ENCODE data around the gene OR2T10. TPM values are rescaled to one million over a fixed set of nuclear protein-coding genes. Genes with fewer than 3 reads are reported as not detected.

OR2T10 gene
- total and polyA plus RNA-seq, 2 experiments from 2014 or later = not detected

DNA sequence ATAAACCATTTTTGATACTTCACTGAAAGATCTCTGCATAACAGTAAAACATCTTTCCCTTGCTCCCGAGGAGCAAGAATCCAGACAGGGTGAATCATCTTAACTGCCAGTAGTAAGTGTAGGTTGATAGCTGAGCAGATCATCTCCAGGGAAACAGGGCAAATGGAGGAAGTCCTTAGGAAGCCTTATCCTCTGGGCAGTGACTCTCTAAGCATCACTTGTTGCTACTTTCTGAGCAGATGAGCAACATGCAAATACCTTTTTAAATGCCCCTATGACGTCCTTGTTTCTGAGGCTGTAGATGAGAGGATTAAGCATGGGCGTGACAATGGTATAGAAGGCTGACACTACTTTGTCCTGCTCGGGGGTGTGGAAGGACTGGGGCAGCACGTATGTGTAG lies 28.5 kb upstream of the OR2T10 start:
- H3K9me2 ChIP-seq (replicated peaks; ENCODE audit: insufficient read depth) = no peaks in the 10 kb centered on the region
- H3K4me1 ChIP-seq (ENCODE audit: insufficient read depth) = no peaks in the 10 kb centered on the region
- H3K27ac ChIP-seq = no peak overlapping the region
- H3K4me3 ChIP-seq = no peak overlapping the region
- DNase-seq (ENCODE audit: low spot score) = no peak
- no peaks in the 10 kb centered on the region for H3K36me3 ChIP-seq (replicated peaks; ENCODE audit: insufficient read depth, low read depth)
- H3K27me3 ChIP-seq = no peaks in the 10 kb centered on the region
- no peaks in the 10 kb centered on the region for H4K20me1 ChIP-seq (ENCODE audit: insufficient read depth, poor library complexity, severe bottlenecking)
- H3K9me3 ChIP-seq (ENCODE audit: low read depth) = no peaks in the 10 kb centered on the region
- no peak for TF ChIP-seq EZH2phosphoT487 (IDR thresholded peaks at IDR 0.05; ENCODE audit: low read depth, severe bottlenecking, unreplicated experiment)
- TF ChIP-seq EZH2 (IDR thresholded peaks at IDR 0.05; ENCODE audit: borderline replicate concordance) = no peak
- TF ChIP-seq, protein P1, sequence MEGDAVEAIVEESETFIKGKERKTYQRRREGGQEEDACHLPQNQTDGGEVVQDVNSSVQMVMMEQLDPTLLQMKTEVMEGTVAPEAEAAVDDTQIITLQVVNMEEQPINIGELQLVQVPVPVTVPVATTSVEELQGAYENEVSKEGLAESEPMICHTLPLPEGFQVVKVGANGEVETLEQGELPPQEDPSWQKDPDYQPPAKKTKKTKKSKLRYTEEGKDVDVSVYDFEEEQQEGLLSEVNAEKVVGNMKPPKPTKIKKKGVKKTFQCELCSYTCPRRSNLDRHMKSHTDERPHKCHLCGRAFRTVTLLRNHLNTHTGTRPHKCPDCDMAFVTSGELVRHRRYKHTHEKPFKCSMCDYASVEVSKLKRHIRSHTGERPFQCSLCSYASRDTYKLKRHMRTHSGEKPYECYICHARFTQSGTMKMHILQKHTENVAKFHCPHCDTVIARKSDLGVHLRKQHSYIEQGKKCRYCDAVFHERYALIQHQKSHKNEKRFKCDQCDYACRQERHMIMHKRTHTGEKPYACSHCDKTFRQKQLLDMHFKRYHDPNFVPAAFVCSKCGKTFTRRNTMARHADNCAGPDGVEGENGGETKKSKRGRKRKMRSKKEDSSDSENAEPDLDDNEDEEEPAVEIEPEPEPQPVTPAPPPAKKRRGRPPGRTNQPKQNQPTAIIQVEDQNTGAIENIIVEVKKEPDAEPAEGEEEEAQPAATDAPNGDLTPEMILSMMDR (IDR thresholded peaks at IDR 0.05; ENCODE audit: poor library complexity) = no peak
- no peak overlapping the region for H2AFZ ChIP-seq
- H3K79me2 ChIP-seq = no peaks in the 10 kb centered on the region
- WGBS (ENCODE audit: low lambda C conversion rate, missing lambda C conversion rate) = 57% methylated on average over 5 of the region's 5 CpGs
- H3K4me2 ChIP-seq = no peak overlapping the region

DNA sequence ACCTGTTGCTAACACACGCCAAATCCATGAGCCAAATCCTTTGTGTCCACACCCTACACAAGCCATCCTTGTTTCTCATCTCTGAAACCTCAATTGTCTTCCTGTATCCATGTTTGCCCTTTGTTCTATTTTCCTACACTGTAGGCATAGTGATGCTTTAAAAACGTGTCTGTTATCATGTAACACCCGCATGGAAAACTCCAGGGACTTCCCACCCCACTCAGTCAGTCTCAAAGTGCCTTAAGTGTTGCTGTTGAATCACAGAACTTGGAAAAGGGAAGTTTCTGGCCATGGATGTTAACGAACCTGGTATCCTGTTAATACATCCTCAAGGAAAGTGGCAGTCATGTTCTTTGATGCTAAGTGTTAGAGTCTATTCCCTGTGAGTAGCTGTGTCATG lies 27.7 kb upstream of the OR2T10 start:
- no peak overlapping the region for H3K4me3 ChIP-seq
- H3K79me2 ChIP-seq = no peaks in the 10 kb centered on the region
- H3K27me3 ChIP-seq = no peaks in the 10 kb centered on the region
- H3K36me3 ChIP-seq (replicated peaks; ENCODE audit: insufficient read depth, low read depth) = no peaks in the 10 kb centered on the region
- no peak overlapping the region for H3K27ac ChIP-seq
- no peak overlapping the region for H3K4me2 ChIP-seq
- no peak overlapping the region for H2AFZ ChIP-seq
- no peaks in the 10 kb centered on the region for H3K9me2 ChIP-seq (replicated peaks; ENCODE audit: insufficient read depth)
- no peaks in the 10 kb centered on the region for H3K9me3 ChIP-seq (ENCODE audit: low read depth)
- H4K20me1 ChIP-seq (ENCODE audit: insufficient read depth, poor library complexity, severe bottlenecking) = no peaks in the 10 kb centered on the region
- TF ChIP-seq, protein P1 (IDR thresholded peaks at IDR 0.05; ENCODE audit: poor library complexity) = no peak
- TF ChIP-seq EZH2phosphoT487 (IDR thresholded peaks at IDR 0.05; ENCODE audit: low read depth, severe bottlenecking, unreplicated experiment) (no peak), EZH2 (IDR thresholded peaks at IDR 0.05; ENCODE audit: borderline replicate concordance) (no peak)
- 30% methylated on average over 4 of the region's 4 CpGs for WGBS (ENCODE audit: low lambda C conversion rate, missing lambda C conversion rate)
- no peaks in the 10 kb centered on the region for H3K4me1 ChIP-seq (ENCODE audit: insufficient read depth)
- DNase-seq (ENCODE audit: low spot score) = no peak

DNA sequence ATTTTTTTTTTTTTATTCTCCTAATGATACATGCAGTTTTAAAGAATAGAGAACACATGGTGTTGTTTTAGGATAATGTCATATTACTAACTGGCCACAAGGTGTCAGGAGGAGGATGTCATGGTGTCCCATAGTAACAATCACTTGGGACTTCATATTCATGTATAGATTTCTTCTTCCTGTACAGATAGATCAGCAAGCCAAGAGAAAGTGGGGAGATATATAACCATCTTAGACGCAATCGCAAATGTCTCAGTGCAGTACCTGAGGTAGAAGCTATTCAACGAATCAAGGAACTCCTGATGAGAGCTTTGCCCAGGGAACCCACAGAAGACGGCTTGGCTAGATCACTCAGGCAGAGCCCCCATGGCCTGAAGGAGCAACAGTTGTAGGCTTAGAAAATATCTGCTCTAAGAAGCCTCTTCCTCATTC lies 25.1 kb upstream of the OR2T10 start:
- no peak for TF ChIP-seq EZH2 (IDR thresholded peaks at IDR 0.05; ENCODE audit: borderline replicate concordance)
- no peak for TF ChIP-seq EZH2phosphoT487 (IDR thresholded peaks at IDR 0.05; ENCODE audit: low read depth, severe bottlenecking, unreplicated experiment)
- TF ChIP-seq, protein P1 (IDR thresholded peaks at IDR 0.05; ENCODE audit: poor library complexity) = peak; percentile 31
- H4K20me1 ChIP-seq (ENCODE audit: insufficient read depth, poor library complexity, severe bottlenecking) = no peaks in the 10 kb centered on the region
- H3K79me2 ChIP-seq = no peaks in the 10 kb centered on the region
- H3K36me3 ChIP-seq (replicated peaks; ENCODE audit: insufficient read depth, low read depth) = no peaks in the 10 kb centered on the region
- H3K27ac ChIP-seq = no peak overlapping the region
- no peaks in the 10 kb centered on the region for H3K9me3 ChIP-seq (ENCODE audit: low read depth)
- no peaks in the 10 kb centered on the region for H3K4me1 ChIP-seq (ENCODE audit: insufficient read depth)
- DNase-seq (ENCODE audit: low spot score) = no peak
- 82% methylated on average over 4 of the region's 4 CpGs for WGBS (ENCODE audit: low lambda C conversion rate, missing lambda C conversion rate)
- no peak overlapping the region for H3K4me3 ChIP-seq
- H3K9me2 ChIP-seq (replicated peaks; ENCODE audit: insufficient read depth) = no peaks in the 10 kb centered on the region
- H3K27me3 ChIP-seq = no peaks in the 10 kb centered on the region
- no peak overlapping the region for H3K4me2 ChIP-seq
- H2AFZ ChIP-seq = no peak overlapping the region

DNA sequence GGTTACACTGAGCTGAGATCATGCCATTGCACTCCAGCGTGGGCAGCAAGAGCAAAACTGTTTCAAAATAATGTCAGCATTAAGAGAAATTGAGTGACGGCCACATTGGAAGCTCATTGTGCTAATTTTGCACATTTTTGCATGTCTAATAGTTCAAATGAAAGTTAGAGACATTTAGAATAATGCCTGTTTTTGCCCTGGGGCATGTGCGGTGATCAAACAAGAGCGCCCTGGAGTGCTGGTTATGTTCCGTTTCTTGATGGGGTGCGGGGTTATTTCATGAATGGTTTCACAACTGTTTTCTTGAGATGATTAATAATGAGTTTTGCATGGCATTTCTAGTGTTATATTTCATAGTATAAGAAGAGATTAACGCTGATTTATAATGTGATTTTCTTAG lies 24.3 kb upstream of the OR2T10 start:
- Histone ChIP-seq H3K4me2 (no peak overlapping the region), H3K36me3 (replicated peaks; ENCODE audit: insufficient read depth, low read depth) (no peaks in the 10 kb centered on the region), H3K79me2 (no peaks in the 10 kb centered on the region), H3K9me3 (ENCODE audit: low read depth) (no peaks in the 10 kb centered on the region), H4K20me1 (ENCODE audit: insufficient read depth, poor library complexity, severe bottlenecking) (no peaks in the 10 kb centered on the region), H3K4me3 (no peak overlapping the region), H2AFZ (no peak overlapping the region), H3K27me3 (no peaks in the 10 kb centered on the region), H3K4me1 (ENCODE audit: insufficient read depth) (no peaks in the 10 kb centered on the region), H3K27ac (no peak overlapping the region), H3K9me2 (replicated peaks; ENCODE audit: insufficient read depth) (no peaks in the 10 kb centered on the region)
- WGBS (ENCODE audit: low lambda C conversion rate, missing lambda C conversion rate) = 59% methylated on average over 7 of the region's 7 CpGs
- TF ChIP-seq EZH2phosphoT487 (IDR thresholded peaks at IDR 0.05; ENCODE audit: low read depth, severe bottlenecking, unreplicated experiment) (no peak), EZH2 (IDR thresholded peaks at IDR 0.05; ENCODE audit: borderline replicate concordance) (no peak)
- TF ChIP-seq, protein P1 (IDR thresholded peaks at IDR 0.05; ENCODE audit: poor library complexity) = no peak
- no peak for DNase-seq (ENCODE audit: low spot score)

Measured in hepatocyte (in vitro differentiated cells).